AG08396 (cell line): ENCODE results near the gene NPLOC4.
A peak's percentile ranks its signal among the peaks of the same experiment; 100 is the strongest.
"Not testable (repeated sequence)": the region's sequence is repeated elsewhere in the genome, so short reads cannot be mapped to it uniquely, and the experiment has no call there.

Experiments
- DNase-seq: peaks from one replicate; pipeline ENCODE4 v3.0.0; 2012; ENCODE audit warnings: low spot score, mixed read lengths

The NPLOC4 gene

GRCh38 chr17:81636505-81637288 is at the start of gene NPLOC4, which contains the start of gene TSPAN10:
Gene NPLOC4 (minus strand): TSS chr17:81637112. CDS start chr17:81636930, 182 bp downstream.
Gene TSPAN10 (plus strand): TSS chr17:81637196. CDS start chr17:81642413, 5,217 bp downstream.
- DNase-seq, result peak; percentile 99

GRCh38 chr17:81686614-81687013 is 49.7 kb upstream of the NPLOC4 start:
- DNase-seq, result no peak

GRCh38 chr17:81685108-81685507 is 48.2 kb upstream of the NPLOC4 start:
- peak; percentile 83 for DNase-seq

- DNase-seq, result no peak
Observed at GRCh38 chr17:81684442-81684911, 47.6 kb upstream of the NPLOC4 start.

GRCh38 chr17:81683584-81684441 is 46.9 kb upstream of the NPLOC4 start, which contains the start of the genes ARL16 and HGS:
Gene ARL16 (minus strand): TSS chr17:81683797. CDS start chr17:81683753, 44 bp downstream.
Gene HGS (plus strand): TSS chr17:81684011. CDS start chr17:81684067, 56 bp downstream.
- peak; percentile 100 for DNase-seq

- no peak for DNase-seq
Observed at GRCh38 chr17:81683208-81683583, 46.3 kb upstream of the NPLOC4 start.

GRCh38 chr17:81682565-81683207 is 45.8 kb upstream of the NPLOC4 start:
- no peak for DNase-seq

- DNase-seq, result no peak
Observed at GRCh38 chr17:81681672-81682071, 44.8 kb upstream of the NPLOC4 start.

GRCh38 chr17:81680150-81680549 is 43.2 kb upstream of the NPLOC4 start:
- DNase-seq, result no peak

- DNase-seq, result no peak
Observed at GRCh38 chr17:81676906-81677305, 40.0 kb upstream of the NPLOC4 start.

- DNase-seq, result not testable (repeated sequence)
Observed at GRCh38 chr17:81675515-81676221, 38.8 kb upstream of the NPLOC4 start.

- DNase-seq, result no peak
Observed at GRCh38 chr17:81673561-81674258, 36.8 kb upstream of the NPLOC4 start.

- DNase-seq, result no peak
Observed at GRCh38 chr17:81672954-81673353, 36.0 kb upstream of the NPLOC4 start.

GRCh38 chr17:81672504-81672903 is 35.6 kb upstream of the NPLOC4 start:
- no peak for DNase-seq

- no peak for DNase-seq
Observed at GRCh38 chr17:81667754-81668153, 30.8 kb upstream of the NPLOC4 start.

- DNase-seq, result peak; percentile 99
Observed at GRCh38 chr17:81666342-81667191, 29.7 kb upstream of the NPLOC4 start, which contains the start of the genes CCDC137 and OXLD1. Gene CCDC137 (plus strand): TSS chr17:81666737. CDS start chr17:81666767, 30 bp downstream. Gene OXLD1 (minus strand): TSS chr17:81666605. CDS start chr17:81666577, 28 bp downstream.

GRCh38 chr17:81666092-81666341 is 29.1 kb upstream of the NPLOC4 start:
- DNase-seq, result no peak

GRCh38 chr17:81665205-81666091 is 28.5 kb upstream of the NPLOC4 start:
- DNase-seq, result no peak

- DNase-seq, result no peak
Observed at GRCh38 chr17:81664051-81664470, 27.1 kb upstream of the NPLOC4 start.
